Astrocyte (in vitro differentiated cells and primary cell): ENCODE data around the gene SNRPD2.
A peak's percentile ranks its signal among the peaks of the same experiment; 100 is the strongest.

Source experiments
- CTCF ChIP-seq: IDR thresholded peaks from 2 replicates; pipeline ENCODE4 v1.5.1; 2011; ENCODE audit warnings: low read depth, mild to moderate bottlenecking, inconsistent platforms, low read length, moderate library complexity; ENCODE audit not compliant: insufficient read depth
- EZH2 ChIP-seq: IDR thresholded peaks from 2 replicates; pipeline ENCODE4 v1.6.1; 2012; ENCODE audit warnings: mild to moderate bottlenecking, low read length, inconsistent platforms; ENCODE audit not compliant: insufficient read depth

- peak; percentile 54 for TF ChIP-seq CTCF
- TF ChIP-seq EZH2 = no peak
These were observed 10.2 kb downstream of the SNRPD2 start for GRCh38 chr19:45681391-45682015.
